Neural crest cell (in vitro differentiated cells): Measurements from ENCODE around the gene SQSTM1. TPM values are rescaled to one million over a fixed set of nuclear protein-coding genes. Genes with fewer than 3 reads are reported as not detected.

Experiments used
- DNase-seq: peaks from one replicate; pipeline ENCODE4 v3.0.0; 2021; ENCODE audit warnings: low read depth, mixed read lengths, low spot score
- H3K27ac Mint-ChIP-seq: one replicate; pipeline ENCODE4 v1.8.0; 2021; ENCODE audit warnings: mild to moderate bottlenecking, mixed read lengths; ENCODE audit not compliant: unreplicated experiment
- H3K27me3 Mint-ChIP-seq: 2 replicates; pipeline ENCODE4 v1.8.0; 2021; ENCODE audit warnings: low read depth, mild to moderate bottlenecking, mixed read lengths
- H3K36me3 Mint-ChIP-seq: 2 replicates; pipeline ENCODE4 v1.8.0; 2021; ENCODE audit warnings: low read depth, mild to moderate bottlenecking, mixed read lengths
- H3K4me1 Mint-ChIP-seq: 2 replicates; pipeline ENCODE4 v1.8.0; 2021; ENCODE audit warnings: mixed read lengths
- H3K4me3 Mint-ChIP-seq: one replicate; pipeline ENCODE4 v1.8.0; 2021; ENCODE audit warnings: mild to moderate bottlenecking, mixed read lengths
- H3K9me3 Mint-ChIP-seq: 2 replicates; pipeline ENCODE4 v1.8.0; 2021; ENCODE audit warnings: mixed read lengths
- total RNA-seq: library from RNA; stranded (reverse); gene quantifications from 2 replicates; pipeline ENCODE4 v1.2.1, GENCODE V29; 2021
- TF ChIP-seq, protein P1 (sequence below): fragments of 200-600 bp; sonication (generic); conservative IDR thresholded peaks from 2 replicates; pipeline ENCODE4 v1.5.0; 2021; ENCODE audit warnings: antibody characterized with exemption, mild to moderate bottlenecking

SQSTM1 gene
- total RNA-seq, 1 donor from 2014 or later = 69.5 TPM

DNA sequence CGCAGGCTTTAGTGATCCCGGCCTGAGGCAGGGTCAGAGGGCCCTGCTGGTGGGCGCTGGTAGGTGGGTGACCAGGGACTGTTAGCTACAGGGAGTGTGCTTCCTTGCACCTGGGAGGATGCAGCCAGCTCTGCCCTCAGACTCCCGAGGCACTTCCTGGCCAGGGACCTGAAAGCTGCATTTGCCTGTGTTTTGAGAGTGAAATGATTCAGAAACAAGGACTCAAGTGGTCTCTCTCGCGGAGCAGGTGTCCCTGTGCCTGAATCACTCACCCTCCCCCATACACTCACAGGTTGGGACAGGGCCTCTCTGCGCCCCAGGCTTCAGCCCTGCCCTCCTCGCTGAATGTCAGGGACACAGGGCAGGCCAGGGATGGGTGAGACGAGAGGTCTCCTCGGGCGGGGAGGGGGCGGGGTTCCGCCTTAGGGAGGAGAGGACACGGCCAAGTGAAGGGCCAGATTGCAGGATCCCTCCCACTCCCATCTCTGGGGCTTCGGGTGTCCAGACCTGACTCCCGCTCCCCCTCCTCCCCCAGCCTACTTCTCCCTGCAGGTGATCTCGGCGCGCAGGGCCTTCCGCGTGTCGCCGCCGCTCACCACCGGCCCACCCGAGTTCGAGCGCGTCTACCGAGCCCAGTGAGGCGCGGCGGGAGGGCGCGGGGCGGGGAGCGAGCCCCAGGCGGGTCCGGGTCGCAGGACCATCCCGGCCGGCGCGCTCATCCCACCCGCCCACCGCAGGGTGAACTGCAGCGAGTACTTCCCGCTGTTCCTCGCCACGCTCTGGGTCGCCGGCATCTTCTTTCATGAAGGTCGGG lies 25.4 kb upstream of the SQSTM1 start:
- H3K27ac Mint-ChIP-seq = no peak overlapping the region

DNA sequence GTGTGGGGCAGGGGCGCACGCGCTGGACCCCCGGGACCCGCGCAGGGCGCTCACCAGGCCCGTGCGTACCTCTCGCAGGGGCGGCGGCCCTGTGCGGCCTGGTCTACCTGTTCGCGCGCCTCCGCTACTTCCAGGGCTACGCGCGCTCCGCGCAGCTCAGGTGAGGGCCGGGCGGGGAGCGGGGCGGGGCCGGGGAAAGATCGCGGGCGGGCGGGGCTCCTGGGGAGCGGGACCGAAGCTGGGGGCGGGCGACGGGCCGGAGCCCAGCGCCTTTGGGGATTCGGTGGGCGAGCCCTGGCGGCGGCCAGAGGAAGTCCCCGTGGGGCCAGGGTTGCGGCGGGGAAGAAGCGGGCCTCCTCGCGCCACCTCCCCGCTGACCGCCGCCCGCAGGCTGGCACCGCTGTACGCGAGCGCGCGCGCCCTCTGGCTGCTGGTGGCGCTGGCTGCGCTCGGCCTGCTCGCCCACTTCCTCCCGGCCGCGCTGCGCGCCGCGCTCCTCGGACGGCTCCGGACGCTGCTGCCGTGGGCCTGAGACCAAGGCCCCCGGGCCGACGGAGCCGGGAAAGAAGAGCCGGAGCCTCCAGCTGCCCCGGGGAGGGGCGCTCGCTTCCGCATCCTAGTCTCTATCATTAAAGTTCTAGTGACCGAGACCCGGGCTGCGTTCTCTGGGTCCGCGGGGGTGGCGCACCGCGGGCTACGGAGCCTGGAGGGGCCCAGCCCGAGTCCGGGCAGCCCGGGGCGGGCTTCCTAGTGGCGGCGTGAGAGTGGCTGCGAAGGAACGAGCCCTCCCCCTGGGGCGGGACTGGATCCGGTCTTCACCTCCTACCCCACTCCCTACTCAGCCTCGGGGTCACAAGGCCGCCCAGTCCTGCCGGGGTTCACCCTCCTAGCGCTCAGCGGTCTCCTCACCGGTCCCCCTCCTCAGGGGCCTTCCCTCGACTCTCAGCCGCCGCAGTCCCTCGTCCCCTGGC lies 24.6 kb upstream of the SQSTM1 start:
- Mint-ChIP-seq H3K4me1 (peaks cover 5% of the 10 kb centered on the region), H3K27me3 (peaks cover 2% of the 10 kb centered on the region), H3K4me3 (peak overlapping the region; percentile 78), H3K36me3 (peaks cover 4% of the 10 kb centered on the region), H3K9me3 (no peaks in the 10 kb centered on the region), H3K27ac (no peak overlapping the region)
- peak; percentile 80 for DNase-seq
- TF ChIP-seq, protein P1, sequence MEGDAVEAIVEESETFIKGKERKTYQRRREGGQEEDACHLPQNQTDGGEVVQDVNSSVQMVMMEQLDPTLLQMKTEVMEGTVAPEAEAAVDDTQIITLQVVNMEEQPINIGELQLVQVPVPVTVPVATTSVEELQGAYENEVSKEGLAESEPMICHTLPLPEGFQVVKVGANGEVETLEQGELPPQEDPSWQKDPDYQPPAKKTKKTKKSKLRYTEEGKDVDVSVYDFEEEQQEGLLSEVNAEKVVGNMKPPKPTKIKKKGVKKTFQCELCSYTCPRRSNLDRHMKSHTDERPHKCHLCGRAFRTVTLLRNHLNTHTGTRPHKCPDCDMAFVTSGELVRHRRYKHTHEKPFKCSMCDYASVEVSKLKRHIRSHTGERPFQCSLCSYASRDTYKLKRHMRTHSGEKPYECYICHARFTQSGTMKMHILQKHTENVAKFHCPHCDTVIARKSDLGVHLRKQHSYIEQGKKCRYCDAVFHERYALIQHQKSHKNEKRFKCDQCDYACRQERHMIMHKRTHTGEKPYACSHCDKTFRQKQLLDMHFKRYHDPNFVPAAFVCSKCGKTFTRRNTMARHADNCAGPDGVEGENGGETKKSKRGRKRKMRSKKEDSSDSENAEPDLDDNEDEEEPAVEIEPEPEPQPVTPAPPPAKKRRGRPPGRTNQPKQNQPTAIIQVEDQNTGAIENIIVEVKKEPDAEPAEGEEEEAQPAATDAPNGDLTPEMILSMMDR = peak; percentile 78

More for the DNA sequence above, 25.4 kb upstream of the SQSTM1 start:
- Mint-ChIP-seq H3K4me3 (peak overlapping the region; percentile 81), H3K27me3 (peaks cover 2% of the 10 kb centered on the region), H3K4me1 (peaks cover 5% of the 10 kb centered on the region), H3K9me3 (no peaks in the 10 kb centered on the region), H3K36me3 (peaks cover 4% of the 10 kb centered on the region)
- TF ChIP-seq, protein P1 = no peak
- DNase-seq = no peak

DNA sequence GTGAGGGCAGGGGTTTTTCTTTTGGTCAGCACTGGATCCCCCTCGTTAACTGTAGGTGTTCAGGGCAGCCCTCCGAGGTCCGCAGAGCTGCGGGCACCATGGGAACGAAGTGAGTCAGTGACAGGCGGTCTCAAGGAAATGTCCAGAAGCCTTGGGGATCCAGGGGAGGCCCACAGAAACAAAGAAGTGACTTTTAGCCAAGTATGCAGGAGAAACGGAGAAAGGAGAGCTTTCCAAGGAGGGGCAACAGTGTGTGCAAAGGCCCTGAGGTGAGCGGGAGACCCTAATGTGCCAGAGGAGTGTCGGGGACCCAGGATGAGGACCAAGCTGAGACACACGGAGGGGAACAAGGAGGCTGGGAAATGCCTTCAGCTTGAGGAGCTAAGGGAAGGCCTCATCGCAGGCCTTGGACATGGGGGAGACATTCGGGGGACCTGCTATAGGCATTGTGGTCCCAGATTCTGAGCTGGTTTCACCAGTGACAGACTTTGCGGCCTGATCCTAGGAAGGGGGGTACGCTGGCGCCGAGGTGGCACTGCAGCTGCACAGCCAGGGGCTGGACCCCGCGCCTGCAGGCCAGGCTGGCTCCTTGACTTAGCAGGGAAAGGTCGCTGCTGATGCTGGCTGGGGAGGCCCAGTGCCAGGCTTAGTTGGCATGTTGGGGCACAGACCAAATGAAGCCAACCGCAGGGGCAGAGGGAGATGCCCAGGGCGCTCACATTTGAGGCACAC lies 23.7 kb upstream of the SQSTM1 start:
- H3K4me1 Mint-ChIP-seq = peaks cover 10% of the 10 kb centered on the region
- peak overlapping the region; percentile 78 for H3K4me3 Mint-ChIP-seq
- no peak for DNase-seq
- peaks cover 7% of the 10 kb centered on the region for H3K36me3 Mint-ChIP-seq
- TF ChIP-seq, protein P1 = no peak
- no peak overlapping the region for H3K27ac Mint-ChIP-seq
- no peaks in the 10 kb centered on the region for H3K9me3 Mint-ChIP-seq
- peaks cover 5% of the 10 kb centered on the region for H3K27me3 Mint-ChIP-seq

DNA sequence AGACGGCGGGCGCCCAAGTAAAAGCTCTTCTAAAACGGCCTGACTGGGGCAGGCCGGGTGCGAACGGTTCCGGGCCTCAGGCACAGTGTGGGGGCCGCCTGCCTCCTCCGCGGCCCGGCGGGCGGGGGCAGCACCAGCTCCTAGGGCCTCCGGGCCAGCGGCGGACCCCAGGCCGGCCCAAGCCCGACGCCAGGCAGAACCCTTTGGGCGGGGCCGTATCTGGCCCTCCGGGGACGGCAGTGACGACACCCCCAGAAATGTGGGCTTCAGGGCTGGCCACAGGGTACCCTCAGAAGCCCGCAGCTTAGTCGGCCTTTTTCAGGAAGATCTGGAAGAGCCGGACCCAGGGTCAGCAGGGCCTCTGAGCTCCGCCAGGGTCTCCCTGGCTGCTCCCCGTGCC lies 23.0 kb upstream of the SQSTM1 start:
- Mint-ChIP-seq H3K4me1 (peaks cover 11% of the 10 kb centered on the region), H3K4me3 (peak overlapping the region; percentile 78), H3K27ac (no peak overlapping the region)

More for the DNA sequence above, 23.0 kb upstream of the SQSTM1 start:
- Mint-ChIP-seq H3K36me3 (peaks cover 7% of the 10 kb centered on the region), H3K27me3 (peaks cover 5% of the 10 kb centered on the region), H3K9me3 (no peaks in the 10 kb centered on the region)
- TF ChIP-seq, protein P1 = no peak
- no peak for DNase-seq
